NCI-H187 (cell line): ENCODE results near the gene CEP120.
"Not testable (repeated sequence)": the region's sequence is repeated elsewhere in the genome, so short reads cannot be mapped to it uniquely, and the experiment has no call there.

ENCODE experiments used
- DNase-seq, 2 experiments: peaks; one replicate each; lab custom pipeline; 2025; lab: John Stamatoyannopoulos, UW

Gene CEP120

GRCh38 chr5:123387313-123387712 lies 35.9 kb downstream of the CEP120 start:
- DNase-seq: no peak

- no peak for DNase-seq
Measured at GRCh38 chr5:123382252-123382651, 41.0 kb downstream of the CEP120 start.

GRCh38 chr5:123371575-123372179 lies 51.5 kb downstream of the CEP120 start:
- DNase-seq: peak in 1 of 2 experiments; percentile 15

- DNase-seq: no peak
Measured at GRCh38 chr5:123369371-123369968, 53.7 kb downstream of the CEP120 start.

- DNase-seq: no peak
Measured at GRCh38 chr5:123367739-123368138, 55.5 kb downstream of the CEP120 start.

- DNase-seq: no peak
Measured at GRCh38 chr5:123365156-123365555, 58.0 kb downstream of the CEP120 start.

- no peak for DNase-seq
Measured at GRCh38 chr5:123364441-123365155, 58.6 kb downstream of the CEP120 start.

- no peak for DNase-seq
Measured at GRCh38 chr5:123360910-123361309, 62.3 kb downstream of the CEP120 start.

- DNase-seq: no peak
Measured at GRCh38 chr5:123360201-123360571, 63.0 kb downstream of the CEP120 start.

GRCh38 chr5:123359454-123360200 lies 63.6 kb downstream of the CEP120 start:
- no peak for DNase-seq

- no peak for DNase-seq
Measured at GRCh38 chr5:123358751-123359150, 64.5 kb downstream of the CEP120 start.

- DNase-seq: no peak
Measured at GRCh38 chr5:123358304-123358703, 64.9 kb downstream of the CEP120 start.

- no peak for DNase-seq
Measured at GRCh38 chr5:123351820-123352219, 71.4 kb downstream of the CEP120 start.

GRCh38 chr5:123351240-123351639 lies 72.0 kb downstream of the CEP120 start:
- no peak for DNase-seq

- no peak for DNase-seq
Measured at GRCh38 chr5:123350742-123351141, 72.5 kb downstream of the CEP120 start.

- DNase-seq: peak in 1 of 2 experiments; percentile 9
Measured at GRCh38 chr5:123344816-123345426, 78.3 kb downstream of the CEP120 start.

- no peak for DNase-seq
Measured at GRCh38 chr5:123340928-123341327, 82.3 kb downstream of the CEP120 start.

- not testable (repeated sequence) for DNase-seq
Measured at GRCh38 chr5:123308377-123308776, 114.8 kb downstream of the CEP120 start.

GRCh38 chr5:123305751-123306150 lies 117.5 kb downstream of the CEP120 start:
- no peak for DNase-seq

- DNase-seq: no peak
Measured at GRCh38 chr5:123304777-123305316, 118.4 kb downstream of the CEP120 start.

- no peak for DNase-seq
Measured at GRCh38 chr5:123303802-123304201, 119.4 kb downstream of the CEP120 start.

- no peak for DNase-seq
Measured at GRCh38 chr5:123300266-123300665, 122.9 kb downstream of the CEP120 start.
